ENCODE results near the gene RBM43.
"Not testable (repeated sequence)": the region's sequence is repeated elsewhere in the genome, so short reads cannot be mapped to it uniquely, and the experiment has no call there.

RBM43 gene

GRCh38 chr2:151261231-151261976 is at the start of gene RBM43:
Gene RBM43 (minus strand): TSS chr2:151261863. CDS start chr2:151261727, 136 bp downstream.
- DNase-seq (ENCODE audit: low read depth), result peak; percentile 42

- not testable (repeated sequence) for DNase-seq (ENCODE audit: low read depth)
Observed at GRCh38 chr2:151310313-151310712, 48.6 kb upstream of the RBM43 start.

GRCh38 chr2:151306621-151307020 is 45.0 kb upstream of the RBM43 start:
- DNase-seq (ENCODE audit: low read depth), result no peak

GRCh38 chr2:151305129-151305691 is 43.5 kb upstream of the RBM43 start:
- no peak for DNase-seq (ENCODE audit: low read depth)

- no peak for DNase-seq (ENCODE audit: low read depth)
Observed at GRCh38 chr2:151302879-151303278, 41.2 kb upstream of the RBM43 start.

GRCh38 chr2:151302404-151302803 is 40.7 kb upstream of the RBM43 start:
- no peak for DNase-seq (ENCODE audit: low read depth)

- no peak for DNase-seq (ENCODE audit: low read depth)
Observed at GRCh38 chr2:151299920-151300539, 38.4 kb upstream of the RBM43 start.

- no peak for DNase-seq (ENCODE audit: low read depth)
Observed at GRCh38 chr2:151297882-151298281, 36.2 kb upstream of the RBM43 start.

- not testable (repeated sequence) for DNase-seq (ENCODE audit: low read depth)
Observed at GRCh38 chr2:151295926-151296325, 34.3 kb upstream of the RBM43 start.

- no peak for DNase-seq (ENCODE audit: low read depth)
Observed at GRCh38 chr2:151292546-151292945, 30.9 kb upstream of the RBM43 start.

GRCh38 chr2:151292141-151292540 is 30.5 kb upstream of the RBM43 start:
- no peak for DNase-seq (ENCODE audit: low read depth)

- DNase-seq (ENCODE audit: low read depth), result no peak
Observed at GRCh38 chr2:151291224-151291623, 29.6 kb upstream of the RBM43 start.

- no peak for DNase-seq (ENCODE audit: low read depth)
Observed at GRCh38 chr2:151289972-151290866, 28.6 kb upstream of the RBM43 start.

GRCh38 chr2:151287513-151288250 is 26.0 kb upstream of the RBM43 start:
- no peak for DNase-seq (ENCODE audit: low read depth)

- DNase-seq (ENCODE audit: low read depth), result no peak
Observed at GRCh38 chr2:151282401-151282800, 20.7 kb upstream of the RBM43 start.

- no peak for DNase-seq (ENCODE audit: low read depth)
Observed at GRCh38 chr2:151280271-151280670, 18.6 kb upstream of the RBM43 start.

GRCh38 chr2:151278487-151278886 is 16.8 kb upstream of the RBM43 start:
- DNase-seq (ENCODE audit: low read depth), result no peak

GRCh38 chr2:151277067-151277466 is 15.4 kb upstream of the RBM43 start:
- DNase-seq (ENCODE audit: low read depth), result no peak

GRCh38 chr2:151275291-151275690 is 13.6 kb upstream of the RBM43 start:
- DNase-seq (ENCODE audit: low read depth), result no peak

- no peak for DNase-seq (ENCODE audit: low read depth)
Observed at GRCh38 chr2:151271824-151272223, 10.2 kb upstream of the RBM43 start.

- DNase-seq (ENCODE audit: low read depth), result no peak
Observed at GRCh38 chr2:151269798-151270568, 8.3 kb upstream of the RBM43 start.
